Fibroblast of skin of left quadriceps (primary cell): ENCODE data around the gene PARD3.
A peak's percentile ranks its signal among the peaks of the same experiment; 100 is the strongest.

Experiments used
- DNase-seq, 2 experiments: peaks; one replicate each; pipeline ENCODE4 v3.0.0-alpha.2; 2013; ENCODE audit warnings: low read depth in 2 of 2

Gene PARD3

DNA sequence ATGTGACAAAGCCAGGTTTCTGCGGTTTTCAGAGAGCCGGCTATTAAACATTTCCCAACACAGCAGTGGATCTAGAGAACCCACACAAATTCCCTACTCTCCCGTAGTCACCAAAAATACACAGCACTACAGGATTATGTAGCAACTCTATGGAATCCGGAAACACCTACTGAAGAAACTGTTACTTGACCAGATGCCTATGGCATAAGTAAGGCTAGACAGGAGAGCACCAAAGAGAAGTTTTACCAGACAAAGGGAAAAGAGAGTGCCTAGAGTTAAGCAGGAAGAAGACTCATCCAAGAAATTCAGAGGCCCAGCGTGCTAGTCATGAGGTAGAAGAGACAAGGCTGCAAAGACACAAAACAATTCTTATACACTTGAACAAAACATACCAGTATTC is 321.1 kb downstream of the PARD3 start:
- no peak for DNase-seq

GRCh38 chr10:34492081-34492480 is 323.0 kb downstream of the PARD3 start:
- DNase-seq = no peak

GRCh38 chr10:34491678-34492077 is 323.4 kb downstream of the PARD3 start:
- no peak for DNase-seq

DNA sequence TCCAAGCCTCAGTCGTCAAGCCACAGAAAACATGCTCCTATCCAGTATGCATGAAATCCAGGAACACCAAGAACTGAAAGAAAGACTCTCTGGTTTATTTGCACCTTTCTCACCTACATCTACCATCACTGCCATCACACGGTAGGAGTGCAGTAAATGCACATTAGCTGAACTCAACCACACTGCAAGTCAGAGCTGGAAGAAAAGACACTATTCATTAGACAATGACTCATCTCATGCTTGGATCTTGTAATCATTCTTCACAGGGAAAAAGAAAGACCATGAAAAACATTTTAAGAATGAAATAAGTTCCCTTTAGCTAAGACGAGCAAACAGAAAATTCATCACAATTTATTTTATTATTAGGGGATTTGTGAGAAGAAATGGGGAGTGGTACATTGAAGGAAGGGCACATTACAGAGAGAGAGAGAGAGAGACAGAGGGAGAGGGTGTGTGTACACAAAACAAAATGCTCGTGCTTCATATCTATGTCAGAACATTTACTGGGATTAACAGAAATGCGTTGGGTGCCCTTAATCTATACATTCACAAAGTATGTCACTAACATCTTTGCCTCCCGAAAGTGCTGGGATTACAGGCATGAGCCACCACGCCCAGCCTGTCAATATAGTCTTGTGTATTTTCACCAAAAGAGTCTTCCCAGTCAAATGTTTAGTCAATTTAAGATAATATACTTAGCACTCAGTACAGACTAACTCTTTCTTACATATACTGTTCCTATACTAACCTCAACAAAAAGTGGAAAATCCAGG is 324.9 kb downstream of the PARD3 start:
- peak; percentile 45 to 47 for DNase-seq

DNA sequence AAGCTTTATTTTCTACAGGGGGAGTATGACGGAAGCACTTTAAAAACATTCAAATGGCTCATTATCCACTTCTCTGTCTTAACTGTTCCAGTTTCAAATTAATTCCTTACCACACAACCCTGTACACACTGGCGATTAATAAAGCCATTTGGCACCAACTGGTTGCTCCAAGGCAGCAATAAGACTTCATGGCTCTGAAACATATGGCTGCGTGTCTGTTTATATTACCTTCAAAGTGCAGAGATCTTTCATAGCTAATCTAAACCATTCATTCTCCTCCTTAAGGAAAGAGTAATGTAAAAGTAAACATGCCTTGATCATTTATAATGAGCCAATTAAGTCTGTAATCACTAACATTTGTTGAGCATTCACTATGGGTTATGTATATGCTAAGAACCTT is 325.7 kb downstream of the PARD3 start:
- DNase-seq = peak in 1 of 2 experiments; percentile 30

DNA sequence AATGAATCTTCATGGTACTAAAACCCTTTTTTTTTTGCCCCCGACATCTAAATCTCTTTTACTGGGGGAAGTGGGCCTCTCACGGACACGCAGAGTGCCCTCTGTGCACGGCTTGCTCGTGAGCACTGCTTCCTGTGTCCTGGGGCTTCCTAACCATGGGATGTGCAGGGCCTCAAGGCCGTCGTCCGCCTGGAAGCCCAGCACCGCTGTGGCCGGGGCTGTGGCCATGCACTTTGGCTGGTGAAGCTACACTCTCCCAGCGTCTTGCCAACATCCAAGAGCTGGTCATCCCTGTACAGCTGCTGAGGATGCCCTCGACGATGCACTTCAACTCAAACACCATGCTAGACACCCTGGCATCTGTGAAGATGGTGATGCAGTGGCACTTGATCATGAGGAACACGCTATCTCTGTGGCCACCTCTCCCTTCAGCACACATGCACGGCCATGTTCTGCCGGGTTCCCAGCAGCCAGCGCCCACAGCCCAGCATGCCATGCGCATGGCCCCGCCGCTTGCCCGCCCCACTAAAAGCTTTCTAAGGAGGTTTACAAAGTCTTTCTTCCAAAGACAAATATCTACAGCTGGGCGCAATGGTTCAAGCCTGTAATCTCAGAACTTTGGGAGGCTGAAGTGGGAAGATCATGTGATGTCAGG is 326.5 kb downstream of the PARD3 start:
- no peak for DNase-seq

DNA sequence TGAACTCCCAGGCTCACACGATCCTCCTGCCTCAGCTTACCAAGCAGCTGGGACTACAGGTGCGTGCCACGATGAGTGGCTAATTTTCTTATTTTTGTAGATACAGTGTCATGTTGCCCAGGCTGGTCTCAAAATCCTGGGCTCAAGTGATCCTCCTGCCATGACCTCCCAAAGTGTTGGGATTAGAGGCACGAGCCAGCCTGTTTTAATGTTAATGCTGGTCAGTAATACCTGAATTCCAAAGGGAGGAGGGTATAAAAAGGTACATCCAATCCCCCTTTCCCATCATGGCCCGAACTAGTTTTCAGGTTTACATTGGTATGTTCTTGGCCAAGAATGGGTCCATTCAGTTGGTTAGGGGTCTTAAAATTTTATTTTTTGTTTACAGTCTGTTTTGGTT is 329.1 kb downstream of the PARD3 start:
- no peak for DNase-seq

GRCh38 chr10:34484164-34484563 is 330.9 kb downstream of the PARD3 start:
- DNase-seq = no peak

DNA sequence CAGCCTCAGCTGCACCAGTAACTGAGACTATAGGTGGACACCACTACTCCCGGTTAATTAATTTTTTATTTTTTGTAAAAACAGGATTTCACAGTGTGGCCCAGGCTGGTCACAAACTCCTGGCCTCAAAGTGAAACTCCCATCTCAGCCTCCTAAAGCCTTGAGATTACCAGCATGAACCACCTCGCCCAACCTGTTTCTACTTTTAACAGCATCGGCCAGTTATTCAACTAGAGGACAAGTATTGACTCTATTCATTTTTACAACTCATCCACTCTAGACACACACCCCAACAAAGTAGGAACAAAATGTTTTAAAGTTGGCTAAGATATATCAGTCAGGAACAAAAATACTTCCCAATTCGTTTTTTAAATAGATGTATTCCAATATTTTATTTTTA is 334.8 kb downstream of the PARD3 start:
- DNase-seq = no peak

DNA sequence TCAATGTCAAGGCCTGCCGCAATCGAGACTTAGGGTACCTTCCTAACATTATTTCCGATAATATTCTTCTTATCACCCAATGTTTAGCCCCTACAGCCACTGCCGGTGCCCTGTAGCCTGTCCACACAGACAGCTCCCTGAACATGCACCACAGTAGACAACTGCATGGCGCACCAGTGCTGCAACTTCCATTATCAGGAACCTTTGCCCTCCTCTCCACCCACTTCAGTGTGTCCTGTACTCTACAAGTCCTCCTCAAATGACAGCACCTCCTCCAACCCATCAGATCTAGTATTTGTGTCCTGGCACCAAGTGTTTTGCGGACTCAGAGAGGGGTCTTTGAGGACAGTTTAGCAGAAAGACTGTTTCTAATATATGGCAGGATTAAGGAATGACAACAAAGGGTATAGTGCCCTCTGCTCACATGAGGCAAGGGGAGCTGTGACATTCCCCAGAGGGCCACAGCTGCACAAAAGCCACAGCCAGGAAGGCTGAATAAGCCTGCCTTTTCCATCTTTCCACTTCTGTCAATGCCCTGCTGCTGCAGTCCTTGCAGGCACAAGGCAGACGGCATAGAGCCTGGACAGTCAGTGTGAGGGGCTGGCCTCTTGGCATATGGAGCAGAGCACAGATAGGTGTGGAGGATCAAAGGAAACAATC is 335.4 kb downstream of the PARD3 start:
- DNase-seq = no peak

DNA sequence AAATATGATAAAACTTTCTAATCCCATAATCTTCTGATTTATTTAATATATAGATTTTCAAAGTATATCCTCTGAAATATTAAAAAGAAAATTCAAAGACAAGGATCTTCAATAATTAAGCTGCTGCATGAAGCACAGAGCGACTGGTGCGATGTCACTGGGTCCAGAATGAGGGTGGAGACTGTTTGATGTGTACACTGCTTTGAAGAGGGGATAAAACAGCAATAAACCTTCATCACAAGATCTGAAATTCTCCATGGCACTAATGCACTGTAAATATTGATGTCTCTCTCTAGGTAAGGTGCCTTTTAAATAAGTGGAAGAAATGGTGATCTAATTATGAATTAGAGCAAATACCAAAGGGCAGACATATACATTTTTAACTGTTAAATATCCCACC is 337.8 kb downstream of the PARD3 start:
- DNase-seq = no peak

DNA sequence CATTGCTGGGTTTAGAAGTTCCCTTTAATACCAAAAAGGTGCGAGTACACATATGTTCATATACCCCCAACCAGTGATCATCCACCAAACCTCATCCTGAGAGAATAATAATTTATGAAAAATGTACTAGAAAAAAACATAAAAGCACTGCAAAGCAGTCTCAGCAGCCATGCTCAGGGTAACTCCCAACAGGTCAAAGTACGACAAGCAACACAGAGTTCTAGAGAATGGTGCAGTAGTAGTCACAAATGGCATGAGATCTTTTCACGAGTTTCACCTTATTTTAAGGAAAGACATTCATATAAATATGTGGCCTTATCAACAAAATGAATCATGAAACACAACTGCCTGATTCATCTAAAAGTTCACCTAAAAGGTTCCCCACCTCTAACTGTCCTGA is 338.5 kb downstream of the PARD3 start:
- DNase-seq = no peak

DNA sequence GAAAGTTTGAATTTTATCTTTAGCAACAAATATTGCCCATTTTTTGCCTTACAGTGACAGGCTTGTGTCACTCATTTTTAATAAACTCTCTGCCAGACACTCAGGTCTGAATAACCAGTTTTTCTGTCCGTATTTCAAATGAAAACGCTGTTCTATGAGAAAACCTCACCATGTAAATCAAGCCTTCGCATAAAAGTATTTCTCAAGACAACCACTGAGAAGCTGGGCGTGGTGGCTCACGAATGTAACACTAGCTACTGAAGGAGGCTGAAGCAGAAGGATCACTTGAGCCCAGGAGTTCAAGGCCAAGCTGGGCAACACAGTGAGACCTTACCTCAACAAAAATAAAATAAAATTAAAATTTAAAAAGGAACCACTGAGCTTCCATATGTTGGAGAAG is 339.3 kb downstream of the PARD3 start:
- DNase-seq = no peak

GRCh38 chr10:34475274-34475646 is 339.8 kb downstream of the PARD3 start:
- no peak for DNase-seq

DNA sequence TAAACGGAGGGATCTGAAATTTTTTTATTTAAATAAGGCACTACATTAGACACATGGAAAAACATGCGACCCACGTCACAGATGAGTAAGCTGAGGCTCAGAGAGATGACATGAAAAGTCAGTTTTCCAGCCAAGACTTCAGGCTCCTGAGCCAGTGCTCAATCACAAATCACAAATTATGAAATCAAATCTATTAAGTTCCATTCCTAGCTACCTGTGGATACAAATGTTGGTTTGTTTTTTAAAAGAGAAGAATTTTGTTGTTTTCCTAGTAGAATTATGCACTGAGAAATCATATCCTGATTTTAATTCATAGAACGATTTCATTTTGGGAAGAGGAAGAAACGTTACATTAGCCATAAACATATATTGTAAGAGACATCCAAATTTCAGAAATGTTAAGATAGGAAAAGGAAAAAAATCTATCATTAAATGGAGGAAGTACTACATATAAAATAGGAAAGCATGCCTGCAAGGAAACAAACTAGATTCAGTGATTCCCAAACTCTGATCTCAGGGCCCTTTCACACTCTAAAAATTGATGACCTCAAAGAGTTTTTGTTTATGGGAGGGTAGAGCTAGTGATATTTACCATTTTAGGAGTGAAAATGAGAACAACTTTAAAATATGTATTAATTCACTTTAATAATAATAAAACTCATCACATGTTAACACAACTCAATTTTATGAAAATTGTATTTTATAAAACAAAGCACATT is 340.4 kb downstream of the PARD3 start:
- DNase-seq = no peak

DNA sequence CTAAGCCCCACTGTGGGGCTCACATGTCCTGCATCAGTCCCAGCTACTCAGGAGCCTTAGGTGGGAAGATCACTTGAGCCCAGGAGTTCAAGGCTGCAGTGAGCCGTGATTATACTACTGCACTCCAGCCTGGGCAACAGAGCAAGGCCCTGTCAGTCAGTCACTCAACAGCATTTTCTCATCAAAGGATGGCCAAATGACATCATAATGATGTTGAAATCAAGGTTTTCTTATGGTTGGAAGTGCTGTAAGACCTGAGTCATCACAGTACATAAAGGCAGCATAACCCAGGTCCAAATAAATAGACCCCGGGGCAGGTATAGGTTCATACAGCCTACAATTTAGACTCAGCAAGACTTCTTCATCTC is 341.1 kb downstream of the PARD3 start:
- DNase-seq = no peak

GRCh38 chr10:34473174-34474008 is 341.7 kb downstream of the PARD3 start:
- DNase-seq = no peak

DNA sequence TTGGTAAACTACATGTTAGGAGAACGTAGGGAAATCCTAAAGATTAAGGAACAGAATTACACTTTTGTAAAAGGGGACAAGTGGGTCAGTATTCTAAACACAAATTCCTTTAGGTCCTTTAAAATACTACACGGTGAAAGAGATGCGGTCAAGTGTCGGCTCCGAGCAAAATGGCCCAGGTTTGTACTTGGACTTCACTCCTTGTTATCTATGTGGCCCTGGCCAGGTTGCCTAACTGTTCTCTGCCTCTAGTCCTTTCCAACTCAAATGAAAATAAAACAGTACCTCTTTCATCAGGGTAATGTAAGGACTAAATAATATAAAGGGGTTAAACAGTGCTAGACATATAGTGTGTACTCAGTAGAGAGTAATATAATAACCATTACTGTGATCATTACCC is 344.8 kb downstream of the PARD3 start:
- DNase-seq = no peak

GRCh38 chr10:34469446-34469845 is 345.6 kb downstream of the PARD3 start:
- DNase-seq = no peak

- no peak for DNase-seq
Observed at GRCh38 chr10:34467902-34468301, 347.2 kb downstream of the PARD3 start.

GRCh38 chr10:34467364-34467763 is 347.7 kb downstream of the PARD3 start:
- no peak for DNase-seq

DNA sequence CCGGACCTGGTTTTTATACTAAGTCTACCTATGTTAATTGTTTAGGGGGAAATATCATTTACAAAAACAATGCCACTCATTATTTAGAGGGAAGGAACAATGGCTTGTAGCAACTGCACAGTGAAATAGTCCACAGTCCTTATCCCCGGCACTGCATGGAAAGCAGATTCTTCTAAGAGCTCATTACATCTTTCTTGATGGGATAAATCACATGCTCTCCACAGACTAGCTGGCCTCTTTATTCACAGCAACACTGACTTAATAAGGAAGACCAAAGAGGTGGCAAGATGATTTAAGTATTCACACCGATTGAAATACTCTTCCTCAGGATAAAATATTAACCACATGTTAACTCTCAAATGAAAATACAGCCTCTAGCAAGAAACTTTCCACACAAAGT is 349.4 kb downstream of the PARD3 start:
- DNase-seq = no peak
